Upper lobe of left lung (tissue), 6 donors: ENCODE results near the gene NOL4L. TPM values are rescaled to one million over a fixed set of nuclear protein-coding genes. Genes with fewer than 3 reads are reported as not detected.
"Not testable (repeated sequence)": the region's sequence is repeated elsewhere in the genome, so short reads cannot be mapped to it uniquely, and the experiment has no call there.

Experiments
- ATAC-seq, 2 donors: fragments of 200-7000 bp; cut with Tn5 transposase; one replicate each; pipeline ENCODE4 v1.9.1; 2022; ENCODE audit warnings: mild to moderate bottlenecking in 2 of 2, moderate library complexity in 2 of 2; ENCODE audit not compliant: low FRiP score in 2 of 2
- DNase-seq, 2 donors: peaks; one replicate each; pipeline ENCODE4 v3.0.0-alpha.2; 2019 to 2020
- H3K27ac ChIP-seq, 4 donors: fragments of 200-600 bp; sonication (generic); one replicate each; pipeline ENCODE4 v1.5.1; 2016 to 2019
- H3K27me3 ChIP-seq, 4 donors: fragments of 200-600 bp; sonication (generic); one replicate each; pipeline ENCODE4 v1.5.1; 2017 to 2019
- H3K36me3 ChIP-seq, 4 donors: fragments of 200-600 bp; sonication (generic); one replicate each; pipeline ENCODE4 v1.5.1; 2016 to 2019
- H3K4me1 ChIP-seq, 4 donors: fragments of 200-600 bp; sonication (generic); one replicate each; pipeline ENCODE4 v1.5.1; 2018 to 2019
- H3K4me3 ChIP-seq, 4 donors: fragments of 200-600 bp; sonication (generic); one replicate each; pipeline ENCODE4 v1.5.1; 2017 to 2019; ENCODE audit warnings: mild to moderate bottlenecking in 2 of 4, moderate library complexity in 1 of 4
- H3K9me3 ChIP-seq, 4 donors: fragments of 200-600 bp; sonication (generic); one replicate each; pipeline ENCODE4 v1.5.1; 2018 to 2019
- CTCF ChIP-seq, 6 experiments: fragments of 450-650 bp in 4 of 6; fragments of 200-600 bp in 2 of 6; sonication (generic) in 2 of 6; IDR thresholded peaks; one replicate each; pipeline ENCODE4 v1.5.1; 2016 to 2019; ENCODE audit warnings: antibody characterized with exemption in 6 of 6
- EP300 ChIP-seq, 4 donors: sonication (generic); formaldehyde crosslinking; IDR thresholded peaks; one replicate each; pipeline ENCODE4 v1.5.1; 2017; ENCODE audit warnings: antibody characterized with exemption in 4 of 4, control low read depth in 2 of 4
- POLR2A ChIP-seq, 4 donors: fragments of 450-650 bp; IDR thresholded peaks; one replicate each; pipeline ENCODE4 v1.5.1; 2016 to 2017; ENCODE audit warnings: antibody characterized with exemption in 4 of 4, mild to moderate bottlenecking in 2 of 4
- POLR2AphosphoS5 ChIP-seq, 2 donors: sonication (generic); formaldehyde crosslinking; IDR thresholded peaks; one replicate each; pipeline ENCODE4 v1.5.1; 2017; ENCODE audit warnings: antibody characterized with exemption in 2 of 2
- WGBS, 2 donors: methylation state at CpG; one replicate each; pipeline ENCODE4 v1.1.5; 2017 to 2018; 5-methylcytosine and 5-hydroxymethylcytosine counted together
- total RNA-seq, 6 donors: library from RNA; depleted of rRNA in 4 of 6; stranded (reverse); fragments of >200 nt in 4 of 6; gene quantifications; one replicate each; pipeline versions ENCODE4 v1.1.0 to v1.2.1, GENCODE V29; 2016 to 2021
- donor health status: DM: no; HTN: no; CAD: no; lungs with moderate emphysema.
- donor health status: DM: no; HTN: yes; CAD: no; lungs with severe emphysema.

Gene NOL4L
- total RNA-seq, 6 donors from 2014 or later: 13.4 to 40.2 (median 19.0) TPM

DNA sequence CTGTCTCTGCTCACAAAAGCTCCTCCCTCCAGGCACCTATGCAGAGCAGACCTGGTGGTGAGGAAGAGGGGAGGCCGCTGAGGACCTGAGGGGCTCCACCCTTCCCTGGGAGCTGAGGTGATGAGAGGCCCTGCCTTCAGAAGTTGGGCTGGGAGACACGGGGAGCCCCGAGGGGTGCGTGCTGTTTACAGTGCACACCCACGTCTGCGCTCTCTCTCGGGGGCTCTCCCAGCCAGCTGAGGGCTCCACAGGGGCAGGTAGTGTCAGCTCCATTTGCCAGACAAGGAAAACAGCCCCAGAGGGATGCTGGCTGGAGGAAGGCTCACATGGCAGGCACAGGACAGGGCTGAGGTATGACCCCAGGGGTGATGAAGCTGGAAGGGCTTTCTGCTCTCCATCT is 13.5 kb upstream of the NOL4L start:
- no peak overlapping the region for H3K4me3 ChIP-seq
- 62% methylated on average over 6 of the region's 7 CpGs; no CpG with 5 or more reads in 1 of the 2 donors for WGBS, 2 donors
- H3K27me3 ChIP-seq: no peaks in the 10 kb centered on the region
- no peak for TF ChIP-seq POLR2A (IDR thresholded peaks at IDR 0.05)
- TF ChIP-seq EP300 (IDR thresholded peaks at IDR 0.05): no peak
- TF ChIP-seq CTCF (IDR thresholded peaks at IDR 0.05): no peak
- TF ChIP-seq POLR2AphosphoS5 (IDR thresholded peaks at IDR 0.05): no peak
- H3K4me1 ChIP-seq: no peaks in the 10 kb centered on the region
- H3K27ac ChIP-seq: no peak overlapping the region
- ATAC-seq (no peak), DNase-seq (peak in 1 of 2 donors; percentile 37)
- no peaks in the 10 kb centered on the region for H3K9me3 ChIP-seq
- H3K36me3 ChIP-seq: no peaks in the 10 kb centered on the region

DNA sequence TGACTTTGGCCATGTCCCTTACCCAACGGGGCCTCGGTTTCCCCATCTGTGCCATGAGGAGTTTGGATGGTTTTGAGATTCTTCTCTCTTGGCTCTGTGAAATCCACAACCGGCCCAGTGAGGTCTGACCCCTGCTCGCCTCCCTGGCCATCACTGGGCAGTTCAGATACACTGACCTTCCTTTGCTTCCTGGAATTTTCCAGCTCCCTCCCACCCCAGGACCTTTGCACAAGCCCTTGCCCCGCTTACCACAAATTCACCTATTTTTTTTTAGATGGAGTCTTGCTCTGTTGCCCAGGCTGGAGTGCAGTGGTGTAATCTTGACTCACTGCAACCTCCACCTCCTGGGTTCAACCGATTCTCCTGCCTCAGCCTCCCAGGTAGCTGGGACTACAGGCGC is 12.6 kb upstream of the NOL4L start:
- Histone ChIP-seq H3K4me1 (no peaks in the 10 kb centered on the region), H3K36me3 (no peaks in the 10 kb centered on the region), H3K27ac (no peak overlapping the region), H3K9me3 (no peaks in the 10 kb centered on the region), H3K27me3 (no peaks in the 10 kb centered on the region), H3K4me3 (no peak overlapping the region)
- TF ChIP-seq EP300 (IDR thresholded peaks at IDR 0.05): no peak
- no peak for TF ChIP-seq POLR2AphosphoS5 (IDR thresholded peaks at IDR 0.05)
- TF ChIP-seq POLR2A (IDR thresholded peaks at IDR 0.05): no peak
- no peak for TF ChIP-seq CTCF (IDR thresholded peaks at IDR 0.05)
- DNase-seq (no peak), ATAC-seq (no peak)
- 72 to 89% methylated on average over 7 of the region's 7 CpGs for WGBS, 2 donors

DNA sequence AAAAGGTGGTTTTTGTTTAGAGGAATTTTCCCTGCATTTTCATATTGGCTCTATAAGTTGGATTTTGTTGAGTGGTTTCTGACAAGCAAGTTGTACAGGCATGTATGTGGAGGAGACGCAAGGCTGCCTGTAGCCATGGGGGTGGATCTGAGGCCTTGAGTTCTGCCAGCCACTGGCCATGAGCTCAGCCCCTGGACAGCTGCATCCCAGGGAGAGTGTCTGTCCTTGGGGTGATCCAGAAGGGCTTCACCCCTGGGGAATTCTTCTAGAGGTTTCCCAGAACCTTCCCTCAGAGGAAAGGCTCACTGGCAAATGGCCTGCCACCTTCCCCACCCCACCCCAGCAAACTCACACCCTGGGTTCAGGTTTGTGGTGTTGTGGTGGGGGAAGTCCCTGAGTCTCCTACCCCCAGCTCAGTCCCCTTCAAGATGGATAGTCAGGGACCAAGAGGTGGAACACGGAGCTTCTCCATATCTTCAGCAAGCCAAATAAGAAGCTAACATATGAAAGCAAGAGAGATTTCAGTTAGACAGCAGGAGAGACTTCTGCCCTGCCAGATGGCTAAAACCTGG is 11.6 kb upstream of the NOL4L start:
- TF ChIP-seq EP300 (IDR thresholded peaks at IDR 0.05) (no peak), POLR2A (IDR thresholded peaks at IDR 0.05) (no peak), POLR2AphosphoS5 (IDR thresholded peaks at IDR 0.05) (no peak), CTCF (IDR thresholded peaks at IDR 0.05) (no peak)
- DNase-seq: no peak
- H3K27me3 ChIP-seq: no peaks in the 10 kb centered on the region
- no peak overlapping the region for H3K4me3 ChIP-seq
- 55 to 69% methylated on average over 2 of the region's 2 CpGs for WGBS, 2 donors
- H3K4me1 ChIP-seq: no peaks in the 10 kb centered on the region
- ATAC-seq: no peak
- no peaks in the 10 kb centered on the region for H3K9me3 ChIP-seq
- H3K36me3 ChIP-seq: no peaks in the 10 kb centered on the region
- no peak overlapping the region for H3K27ac ChIP-seq

DNA sequence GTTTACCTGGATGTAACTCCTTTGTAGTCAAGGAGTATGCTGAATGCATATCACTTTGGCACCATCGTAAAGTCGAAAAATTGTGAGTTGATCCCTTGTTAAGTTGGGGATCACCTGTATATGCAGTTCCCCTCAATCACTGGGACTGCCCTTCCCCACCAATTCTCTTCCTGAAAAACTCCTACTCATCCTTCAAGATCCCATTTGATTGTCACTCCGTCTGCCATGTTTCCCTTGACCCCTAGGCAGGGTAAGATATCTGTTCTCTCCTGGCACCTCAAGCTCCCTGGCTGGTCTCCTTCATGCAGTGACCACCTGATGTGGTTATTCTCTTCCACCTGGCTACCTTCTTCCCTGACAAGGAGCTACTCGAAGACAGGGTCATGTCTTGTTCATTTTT is 10.0 kb upstream of the NOL4L start:
- 94 to 95% methylated on average over 4 of the region's 4 CpGs for WGBS, 2 donors
- Histone ChIP-seq H3K4me1 (no peaks in the 10 kb centered on the region), H3K4me3 (no peak overlapping the region), H3K27me3 (no peaks in the 10 kb centered on the region), H3K9me3 (no peaks in the 10 kb centered on the region), H3K27ac (no peak overlapping the region), H3K36me3 (no peaks in the 10 kb centered on the region)
- no peak for DNase-seq
- TF ChIP-seq POLR2A (IDR thresholded peaks at IDR 0.05): no peak
- TF ChIP-seq CTCF (IDR thresholded peaks at IDR 0.05): no peak
- no peak for TF ChIP-seq POLR2AphosphoS5 (IDR thresholded peaks at IDR 0.05)
- no peak for TF ChIP-seq EP300 (IDR thresholded peaks at IDR 0.05)
- no peak for ATAC-seq

DNA sequence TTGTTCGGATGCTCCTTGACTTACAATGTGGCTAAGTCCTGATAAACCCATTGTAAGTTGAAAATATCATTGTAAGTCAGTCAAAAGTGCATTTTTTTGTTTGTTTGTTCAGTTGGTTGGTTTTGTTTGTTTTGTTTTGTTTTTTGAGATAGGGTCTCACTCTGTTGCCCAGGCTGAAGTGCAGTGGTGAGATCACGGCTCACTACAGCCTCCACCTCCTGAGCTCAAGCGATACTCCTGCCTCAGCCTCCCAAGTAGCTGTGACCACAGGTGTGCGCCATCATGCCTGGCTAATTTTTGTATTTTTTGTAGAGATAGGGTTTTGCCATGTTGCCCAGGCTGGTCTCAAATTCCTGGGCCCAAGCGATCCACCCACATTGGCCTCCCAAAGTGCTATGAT is 9.5 kb upstream of the NOL4L start:
- not testable (repeated sequence) for ATAC-seq
- WGBS, 2 donors: 95 to 96% methylated on average over 5 of the region's 5 CpGs

More for the DNA sequence above, 9.5 kb upstream of the NOL4L start:
- H3K27ac ChIP-seq, H3K27me3 ChIP-seq, H3K4me1 ChIP-seq, H3K9me3 ChIP-seq, DNase-seq, H3K4me3 ChIP-seq, H3K36me3 ChIP-seq: not testable (repeated sequence)
